Testis (tissue), 3 donors: ENCODE measurements around the gene COL7A1. TPM values are rescaled to one million over a fixed set of nuclear protein-coding genes. Genes with fewer than 3 reads are reported as not detected.

Source experiments
- DNase-seq: peaks from one replicate; pipeline ENCODE4 v3.0.0-alpha.2; 2019
- H3K27ac ChIP-seq, 2 donors: fragments of 200-600 bp; sonication (generic); one replicate each; pipeline ENCODE4 v1.5.1; 2019
- H3K27me3 ChIP-seq: fragments of 200-600 bp; sonication (generic); one replicate; pipeline ENCODE4 v1.5.1; 2019
- H3K36me3 ChIP-seq: fragments of 200-600 bp; sonication (generic); one replicate; pipeline ENCODE4 v1.5.1; 2017; ENCODE audit warnings: low read depth; ENCODE audit errors: missing control alignments
- H3K4me1 ChIP-seq: fragments of 200-600 bp; sonication (generic); one replicate; pipeline ENCODE4 v1.5.1; 2019
- H3K4me3 ChIP-seq, 2 donors: fragments of 200-600 bp; sonication (generic); one replicate each; pipeline ENCODE4 v1.5.1; 2017 to 2019
- H3K9me3 ChIP-seq: fragments of 200-600 bp; sonication (generic); one replicate; pipeline ENCODE4 v1.5.1; 2017
- POLR2A ChIP-seq: fragments of 450-650 bp; IDR thresholded peaks from one replicate; pipeline ENCODE4 v1.6.1; 2017; ENCODE audit warnings: antibody characterized with exemption, mild to moderate bottlenecking, moderate library complexity
- WGBS, 2 donors: methylation state at CpG; one replicate each; pipeline ENCODE4 v1.1.5; 2018; 5-methylcytosine and 5-hydroxymethylcytosine counted together
- intact Hi-C: fragments of 100-400 bp; cut with DNase I; formaldehyde crosslinking; loops from one replicate; pipeline ENCODE4 v1.15.1; 2023; ENCODE audit warnings: low total_unique reads
- polyA plus RNA-seq: library from polyadenylated mRNA; stranded (reverse); fragments of 350-450 nt; fragmentation: Illumina TruSeq; extraction: RNeasy Lipid Tissue Mini Kit (QIAGEN cat#74804); gene quantifications from one replicate; pipeline ENCODE4 v1.2.3, GENCODE V29; 2014; ENCODE audit warnings: low read depth, low replicate concordance; ENCODE audit not compliant: insufficient read depth
- total RNA-seq, 2 donors: library from RNA; depleted of rRNA; stranded (reverse); fragments of >200 nt; gene quantifications; one replicate each; pipeline ENCODE4 v1.2.3, GENCODE V29; 2016
- TF ChIP-seq, protein P1 (sequence below), 3 experiments: fragments of 450-650 bp in 2 of 3; fragments of 200-600 bp in 1 of 3; sonication (generic) in 1 of 3; IDR thresholded peaks; one replicate each; pipeline ENCODE4 v1.5.1; 2016 to 2019; ENCODE audit warnings: antibody characterized with exemption in 3 of 3, mild to moderate bottlenecking in 2 of 3, moderate library complexity in 1 of 3

The COL7A1 gene
- total and polyA plus RNA-seq, 3 donors from 2014 or later = 19.9 to 39.1 (median 34.1) TPM

DNA sequence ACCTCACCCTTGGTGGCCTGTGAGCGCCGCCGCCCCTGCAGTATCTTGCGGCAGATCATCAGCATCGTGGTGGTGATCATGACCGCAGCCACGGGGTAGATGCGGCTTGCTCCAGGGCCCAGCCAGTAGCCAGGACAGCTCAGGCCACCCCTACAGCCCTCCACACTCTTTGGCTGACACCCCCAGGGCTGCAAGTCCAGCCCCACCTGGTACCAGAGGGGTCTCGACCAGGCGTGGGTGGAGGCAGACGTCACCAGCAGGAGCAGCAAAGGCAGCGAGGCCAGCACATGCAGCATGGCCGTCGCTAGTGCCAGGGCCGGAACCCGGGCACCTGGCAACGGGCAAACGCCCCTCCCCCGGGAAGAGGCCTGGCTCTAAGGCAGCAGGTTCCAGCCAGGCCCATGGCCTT is 26.3 kb upstream of the COL7A1 start, which contains the start of gene TMEM89:
TMEM89 (minus strand) TSS at position 309 of the 409 bp plus-strand sequence; CDS start at position 296, 13 bp downstream.
- Histone ChIP-seq H3K27ac (no peak within 1 kb of the TSS), H3K9me3 (no peaks in the 10 kb centered on the region), H3K4me3 (no peak within 1 kb of the TSS), H3K36me3 (no peaks in the 10 kb centered on the region), H3K27me3 (no peaks in the 10 kb centered on the region), H3K4me1 (no peaks in the 10 kb centered on the region)
- no peak for DNase-seq
- 92 to 100% methylated on average over 7 to 19 of the region's 19 CpGs for WGBS, 2 donors
- no peak for TF ChIP-seq POLR2A
- TF ChIP-seq, protein P1, sequence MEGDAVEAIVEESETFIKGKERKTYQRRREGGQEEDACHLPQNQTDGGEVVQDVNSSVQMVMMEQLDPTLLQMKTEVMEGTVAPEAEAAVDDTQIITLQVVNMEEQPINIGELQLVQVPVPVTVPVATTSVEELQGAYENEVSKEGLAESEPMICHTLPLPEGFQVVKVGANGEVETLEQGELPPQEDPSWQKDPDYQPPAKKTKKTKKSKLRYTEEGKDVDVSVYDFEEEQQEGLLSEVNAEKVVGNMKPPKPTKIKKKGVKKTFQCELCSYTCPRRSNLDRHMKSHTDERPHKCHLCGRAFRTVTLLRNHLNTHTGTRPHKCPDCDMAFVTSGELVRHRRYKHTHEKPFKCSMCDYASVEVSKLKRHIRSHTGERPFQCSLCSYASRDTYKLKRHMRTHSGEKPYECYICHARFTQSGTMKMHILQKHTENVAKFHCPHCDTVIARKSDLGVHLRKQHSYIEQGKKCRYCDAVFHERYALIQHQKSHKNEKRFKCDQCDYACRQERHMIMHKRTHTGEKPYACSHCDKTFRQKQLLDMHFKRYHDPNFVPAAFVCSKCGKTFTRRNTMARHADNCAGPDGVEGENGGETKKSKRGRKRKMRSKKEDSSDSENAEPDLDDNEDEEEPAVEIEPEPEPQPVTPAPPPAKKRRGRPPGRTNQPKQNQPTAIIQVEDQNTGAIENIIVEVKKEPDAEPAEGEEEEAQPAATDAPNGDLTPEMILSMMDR (IDR thresholded peaks at IDR 0.05) = no peak
- intact Hi-C loops = no loop called here

DNA sequence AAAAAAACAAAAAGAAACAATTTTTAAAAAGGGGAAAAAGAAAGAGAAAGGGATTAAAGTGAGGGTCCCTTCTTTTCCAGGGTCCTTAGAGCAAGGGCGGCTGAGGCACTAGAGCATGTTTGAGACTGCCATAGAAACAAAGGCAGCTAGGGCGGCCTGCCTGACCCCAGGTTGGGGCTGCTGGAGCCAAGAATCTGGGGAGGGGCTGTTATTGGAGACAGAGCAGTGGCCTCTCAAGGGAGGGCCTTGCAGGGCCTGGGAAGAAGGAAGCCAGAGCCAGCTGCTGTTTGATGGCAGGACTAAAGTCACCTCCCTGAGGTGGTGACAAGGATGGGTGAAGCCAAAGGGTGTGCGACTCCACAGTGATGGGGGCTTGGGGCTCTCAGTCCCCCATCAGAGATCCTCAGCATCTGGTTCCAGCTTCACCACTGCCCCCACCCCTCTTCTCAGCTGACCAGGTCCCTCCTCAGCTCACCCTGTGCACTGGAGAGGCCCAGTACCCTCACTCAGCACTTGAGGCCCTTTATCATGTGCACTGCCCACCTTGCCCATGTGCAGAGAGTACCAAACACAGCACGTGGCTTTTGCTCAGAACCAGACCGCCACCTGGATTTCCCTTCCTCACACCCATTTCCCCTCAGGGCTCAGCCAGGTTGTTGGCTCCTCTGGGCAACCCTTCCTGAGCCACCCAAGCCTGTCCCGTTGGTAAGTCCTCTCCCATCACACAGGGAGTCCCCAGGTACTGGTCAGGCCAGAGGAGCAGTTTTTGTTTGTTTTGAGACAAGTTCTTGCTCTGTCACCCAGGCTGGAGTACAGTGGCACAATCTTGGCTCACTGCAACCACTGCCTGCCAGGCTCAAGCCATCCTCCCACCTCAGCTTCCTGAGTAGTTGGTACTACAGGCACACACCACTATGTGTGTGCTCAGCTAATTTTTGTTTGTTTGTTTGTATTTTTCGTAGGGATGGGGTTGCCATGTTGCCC is 24.7 kb upstream of the COL7A1 start:
- Histone ChIP-seq H3K36me3 (no peaks in the 10 kb centered on the region), H3K4me3 (no peak overlapping the region), H3K4me1 (no peaks in the 10 kb centered on the region), H3K27ac (no peak overlapping the region), H3K27me3 (no peaks in the 10 kb centered on the region), H3K9me3 (no peaks in the 10 kb centered on the region)
- 91 to 92% methylated on average over 7 of the region's 7 CpGs for WGBS, 2 donors
- DNase-seq = no peak
- intact Hi-C loops = no loop called here
- TF ChIP-seq, protein P1 (IDR thresholded peaks at IDR 0.05) = no peak
- TF ChIP-seq POLR2A = no peak

DNA sequence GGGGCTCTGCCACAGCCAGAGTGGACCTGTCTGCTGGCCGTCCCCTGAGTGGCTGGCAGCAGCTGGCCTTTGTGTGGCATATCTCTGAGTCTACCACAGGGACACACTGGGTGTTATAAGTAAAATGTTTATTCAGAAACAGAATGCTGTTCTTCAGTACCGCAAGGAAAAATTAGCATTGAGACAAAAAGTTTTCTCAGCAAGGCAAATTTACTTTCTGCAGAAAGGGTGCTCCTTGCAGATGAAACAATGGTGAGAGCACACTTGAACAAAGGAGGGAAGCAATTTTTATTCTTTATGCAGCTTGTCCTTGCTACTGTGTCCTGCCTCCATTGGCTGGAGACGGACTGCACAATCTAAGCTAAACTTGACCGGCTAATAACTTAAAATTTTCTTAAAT is 22.4 kb upstream of the COL7A1 start:
- TF ChIP-seq, protein P1 (IDR thresholded peaks at IDR 0.05) = no peak
- TF ChIP-seq POLR2A = no peak
- Histone ChIP-seq H3K27me3 (no peaks in the 10 kb centered on the region), H3K27ac (no peak overlapping the region), H3K4me3 (no peak overlapping the region), H3K9me3 (no peaks in the 10 kb centered on the region), H3K36me3 (no peaks in the 10 kb centered on the region), H3K4me1 (peaks cover 6% of the 10 kb centered on the region)
- 83 to 86% methylated on average over 4 of the region's 4 CpGs for WGBS, 2 donors
- DNase-seq = no peak
- intact Hi-C loops = no loop called here

DNA sequence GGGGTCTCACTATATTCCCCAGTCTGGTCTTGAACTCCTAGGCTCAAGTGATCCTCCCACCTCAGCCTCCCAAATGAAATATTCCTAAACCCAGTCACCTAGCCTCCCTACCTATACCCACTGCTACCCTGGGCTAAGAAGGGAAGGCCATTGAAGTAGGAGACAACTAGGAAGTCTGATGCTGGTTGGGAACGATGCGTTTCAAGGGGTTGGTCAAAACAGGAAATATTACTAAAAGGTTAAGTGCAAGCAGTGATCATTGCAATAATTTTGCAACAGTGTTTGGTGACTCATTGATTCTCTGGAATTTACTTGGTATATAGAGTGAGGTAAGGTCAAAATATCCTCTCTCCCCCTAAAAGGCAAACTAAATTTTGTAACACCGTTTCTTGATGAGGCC is 18.9 kb upstream of the COL7A1 start:
- H3K27me3 ChIP-seq = no peaks in the 10 kb centered on the region
- intact Hi-C loops = no loop called here
- WGBS, 2 donors = 49 to 50% methylated on average over 3 of the region's 3 CpGs

More for the DNA sequence above, 18.9 kb upstream of the COL7A1 start:
- Histone ChIP-seq H3K27ac (no peak overlapping the region), H3K4me1 (peaks cover 14% of the 10 kb centered on the region), H3K9me3 (no peaks in the 10 kb centered on the region), H3K4me3 (no peak overlapping the region), H3K36me3 (no peaks in the 10 kb centered on the region)
- TF ChIP-seq, protein P1 (IDR thresholded peaks at IDR 0.05) = no peak
- TF ChIP-seq POLR2A = no peak
- DNase-seq = no peak
